CD4-positive, alpha-beta T cell treated with Interleukin-12 subunit alpha and Interleukin-12 subunit beta, for 1 hour (primary cell): ENCODE results near the gene RAB3A.
A peak's percentile ranks its signal among the peaks of the same experiment; 100 is the strongest.
"Not testable (repeated sequence)": the region's sequence is repeated elsewhere in the genome, so short reads cannot be mapped to it uniquely, and the experiment has no call there.

Experiments
- DNase-seq: peaks from one replicate; pipeline ENCODE4 v3.0.0-alpha.2; 2020

RAB3A gene

GRCh38 chr19:18167011-18167410 is 36.8 kb downstream of the RAB3A start:
- DNase-seq, result no peak

DNA sequence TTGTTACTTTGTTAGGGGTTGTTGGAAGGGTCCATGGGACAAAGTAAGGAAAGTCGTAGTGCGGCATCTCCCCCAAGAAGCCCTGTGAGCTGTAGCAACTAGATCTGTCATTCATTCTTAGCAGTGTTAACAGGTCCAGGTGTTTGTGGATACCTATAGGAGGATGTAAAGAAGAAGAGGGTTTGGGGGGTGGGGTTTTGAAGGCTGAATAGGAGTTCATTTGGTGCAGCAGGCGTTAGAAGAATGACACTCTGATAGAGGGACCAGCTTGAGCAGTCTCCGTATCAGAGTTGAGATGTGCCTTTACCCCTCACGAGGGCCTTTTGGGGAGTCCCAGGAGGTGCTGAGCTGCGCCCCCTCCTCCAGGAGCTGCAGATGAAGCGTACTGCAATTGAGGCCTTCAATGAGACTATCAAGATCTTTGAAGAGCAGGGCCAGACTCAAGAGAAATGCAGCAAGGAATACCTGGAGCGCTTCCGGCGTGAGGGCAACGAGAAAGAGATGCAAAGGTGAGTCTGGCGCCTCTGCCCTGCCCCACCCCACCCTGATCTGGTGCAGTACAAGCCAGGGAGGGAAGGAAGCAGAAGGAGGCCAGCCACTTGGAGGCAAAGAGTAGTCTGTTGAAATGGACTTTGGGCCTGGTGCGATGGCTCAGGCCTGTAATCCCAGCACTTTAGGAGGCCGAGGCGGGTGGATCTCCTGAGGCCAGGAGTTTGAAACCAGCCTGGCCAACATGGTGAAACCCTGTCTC is 37.9 kb downstream of the RAB3A start:
- DNase-seq, result no peak

DNA sequence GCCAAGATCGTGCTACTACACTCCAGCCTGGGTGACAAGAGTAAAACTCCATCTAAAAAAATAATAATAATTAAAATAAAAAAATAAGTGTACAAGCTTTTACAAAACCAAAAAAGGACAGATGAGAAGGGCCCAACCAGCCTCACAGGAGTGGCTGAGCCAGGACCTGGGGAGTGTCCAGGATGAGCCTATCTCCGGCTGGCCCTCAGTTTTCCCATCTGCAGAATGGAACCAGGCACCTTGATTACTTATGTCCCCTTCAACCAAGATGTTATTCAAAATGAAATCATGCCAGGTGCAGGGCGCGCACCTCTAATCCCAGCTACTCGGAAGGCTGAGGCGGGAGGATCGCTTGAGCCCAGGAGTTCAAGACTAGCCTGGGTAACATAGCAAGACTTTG is 39.8 kb downstream of the RAB3A start:
- no peak for DNase-seq

DNA sequence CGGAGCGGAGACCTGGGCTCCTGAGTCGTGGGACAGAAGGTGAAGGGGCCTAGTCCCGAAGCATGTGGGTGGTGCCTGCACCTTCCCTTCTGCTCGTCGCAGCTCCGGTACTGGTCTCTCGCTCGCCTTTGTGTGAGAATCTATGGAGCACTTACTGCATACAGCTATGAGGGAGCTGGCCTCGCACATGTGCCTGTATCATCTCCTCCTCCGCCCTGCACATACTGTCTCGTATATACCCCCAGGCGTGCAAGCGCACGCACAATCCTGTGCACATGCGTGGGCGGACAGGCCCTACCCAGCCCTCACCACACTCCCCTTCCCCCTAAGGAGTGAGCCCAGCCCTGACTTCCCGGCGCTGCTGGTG is 42.2 kb downstream of the RAB3A start:
- no peak for DNase-seq

GRCh38 chr19:18160971-18161635 is 42.7 kb downstream of the RAB3A start:
- peak; percentile 86 for DNase-seq

DNA sequence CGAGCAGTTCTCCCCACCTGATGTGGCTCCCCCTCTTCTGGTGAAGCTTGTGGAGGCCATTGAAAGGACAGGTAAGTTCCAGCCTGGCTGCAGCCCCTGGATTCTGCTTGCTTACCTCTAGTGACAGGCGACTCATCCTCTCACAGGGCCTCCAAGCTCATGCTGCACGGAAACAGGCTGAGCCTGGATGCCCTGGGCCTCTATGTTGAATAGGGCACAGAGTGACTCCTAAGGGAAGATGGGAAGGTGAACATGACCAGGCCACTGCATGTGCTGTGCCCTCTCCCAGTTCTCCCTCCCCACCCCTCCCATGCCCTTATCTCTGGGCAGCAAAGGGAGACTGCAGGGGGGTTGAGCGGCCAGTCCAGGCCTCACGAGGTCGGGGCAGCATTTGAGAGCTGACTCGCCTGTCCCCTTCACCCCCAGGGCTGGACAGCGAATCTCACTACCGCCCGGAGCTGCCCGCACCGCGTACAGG is 43.3 kb downstream of the RAB3A start:
- no peak for DNase-seq

DNA sequence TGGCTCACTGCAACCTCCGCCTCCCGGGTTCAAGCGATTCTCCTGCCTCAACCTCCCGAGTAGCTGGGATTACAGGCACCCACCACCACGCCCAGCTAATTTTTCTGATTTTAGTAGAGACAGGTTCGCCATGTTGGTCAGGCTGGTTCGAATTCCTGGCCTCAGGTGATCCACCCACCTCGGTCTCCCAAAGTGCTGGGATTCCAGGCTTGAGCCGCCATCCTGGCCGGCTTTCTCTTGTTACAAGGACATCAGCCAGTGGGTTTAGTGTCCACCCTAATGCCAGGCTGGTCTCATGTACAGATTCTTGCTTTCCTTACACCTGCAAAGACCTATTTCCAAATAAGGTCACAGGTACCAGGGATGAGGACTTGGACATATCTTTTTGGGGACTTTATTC is 44.0 kb downstream of the RAB3A start:
- no peak for DNase-seq

- DNase-seq, result not testable (repeated sequence)
Measured at GRCh38 chr19:18159059-18159616, 44.7 kb downstream of the RAB3A start.

DNA sequence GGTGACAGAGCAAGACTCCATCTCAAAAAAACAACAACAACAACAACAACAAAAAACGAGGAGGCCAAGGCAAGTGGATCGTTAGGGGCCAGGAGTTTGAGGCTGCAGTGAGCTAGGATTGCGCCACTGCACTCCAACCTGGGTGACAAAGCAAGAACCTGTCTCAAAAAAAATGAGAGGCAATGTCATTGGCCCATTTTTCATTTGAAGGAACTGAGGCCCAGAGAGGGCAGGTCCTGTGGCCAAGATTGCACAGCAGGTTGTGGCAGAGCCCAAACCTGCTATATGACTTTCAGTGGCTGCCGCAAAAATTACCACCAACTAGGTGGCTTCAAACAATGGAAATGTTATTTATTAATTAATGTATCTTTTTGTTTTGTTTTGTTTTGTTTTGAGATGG is 45.4 kb downstream of the RAB3A start:
- DNase-seq, result no peak

GRCh38 chr19:18157465-18158063 is 46.3 kb downstream of the RAB3A start:
- no peak for DNase-seq

- no peak for DNase-seq
Measured at GRCh38 chr19:18156841-18157464, 46.9 kb downstream of the RAB3A start.

- no peak for DNase-seq
Measured at GRCh38 chr19:18156268-18156667, 47.6 kb downstream of the RAB3A start.

GRCh38 chr19:18155095-18156087 is 48.5 kb downstream of the RAB3A start:
- DNase-seq, result no peak

DNA sequence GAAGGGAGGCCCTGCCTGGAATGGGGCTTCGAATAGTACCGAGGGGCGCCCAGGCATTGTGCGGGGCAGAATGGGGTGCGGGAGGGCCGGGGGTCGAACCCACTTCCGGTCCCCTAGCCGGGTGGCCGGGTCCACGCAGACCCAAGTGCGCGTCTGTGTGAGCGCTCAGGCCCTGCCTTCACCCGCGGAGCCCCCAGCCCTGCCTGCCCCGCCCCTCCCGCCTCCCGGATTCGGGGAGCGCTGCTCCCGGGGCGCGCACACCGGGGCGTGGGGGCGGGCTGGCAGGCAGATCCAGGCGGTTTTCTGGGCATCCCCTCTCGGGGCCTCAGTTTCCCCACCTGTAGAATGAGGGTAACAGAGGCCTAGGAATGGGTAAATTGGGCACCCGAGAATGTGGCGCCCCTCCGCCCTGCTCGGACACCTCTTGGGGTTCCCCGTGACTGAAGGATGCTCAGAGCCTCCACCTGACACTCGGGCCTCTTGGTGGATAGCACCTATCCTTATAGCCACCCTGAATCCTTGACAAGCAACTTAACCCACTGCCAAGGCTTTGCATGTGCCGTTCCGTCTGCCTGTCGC is 50.2 kb downstream of the RAB3A start:
- no peak for DNase-seq

- DNase-seq, result peak; percentile 99
Measured at GRCh38 chr19:18152817-18153555, 50.9 kb downstream of the RAB3A start, which contains the start of gene PIK3R2. Gene PIK3R2 (plus strand): TSS chr19:18153163. CDS start chr19:18155880, 2,717 bp downstream.

- peak; percentile 98 for DNase-seq
Measured at GRCh38 chr19:18152442-18152816, 51.4 kb downstream of the RAB3A start.

GRCh38 chr19:18150776-18151624 is 52.8 kb downstream of the RAB3A start:
- DNase-seq, result no peak

GRCh38 chr19:18149596-18149975 is 54.3 kb downstream of the RAB3A start:
- no peak for DNase-seq

DNA sequence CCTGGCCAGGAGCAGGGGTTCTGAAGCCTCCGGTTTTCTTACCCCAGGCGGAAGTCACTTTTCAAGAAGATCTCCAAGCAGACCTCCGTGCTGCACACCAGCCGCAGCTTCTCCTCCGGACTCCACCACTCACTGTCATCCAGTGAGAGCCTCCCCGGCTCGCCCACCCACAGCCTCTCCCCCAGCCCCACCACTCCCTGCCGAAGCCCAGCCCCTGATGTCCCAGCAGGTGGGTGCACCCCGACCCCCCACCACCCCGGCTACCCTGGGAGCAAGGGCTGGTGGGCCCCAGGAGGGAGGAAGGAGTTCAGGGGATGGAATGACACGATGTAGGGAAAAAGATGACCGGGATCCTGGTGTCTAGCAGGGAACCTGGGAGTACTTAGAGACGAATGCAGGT is 56.4 kb downstream of the RAB3A start:
- DNase-seq, result no peak
